HEK293 (cell line): ENCODE measurements around the gene SSTR4.

Experiments used
- CTCF ChIP-seq: fragments of 450-650 bp; formaldehyde crosslinking; IDR thresholded peaks from 2 replicates; pipeline ENCODE4 v1.5.1; 2016; ENCODE audit warnings: missing biosample characterization, missing genetic modification characterization
- PRDM10 ChIP-seq: fragments of 450-650 bp; formaldehyde crosslinking; IDR thresholded peaks from 2 replicates; pipeline ENCODE4 v1.5.1; 2016; ENCODE audit warnings: missing biosample characterization, missing genetic modification characterization
- RBAK ChIP-seq: fragments of 450-650 bp; formaldehyde crosslinking; IDR thresholded peaks from 2 replicates; pipeline ENCODE4 v1.5.1; 2016; ENCODE audit warnings: missing biosample characterization, missing genetic modification characterization
- REST ChIP-seq: fragments of 450-650 bp; formaldehyde crosslinking; IDR thresholded peaks from 2 replicates; pipeline ENCODE4 v1.5.1; 2016; ENCODE audit warnings: missing biosample characterization, missing genetic modification characterization
- ZNF23 ChIP-seq: fragments of 450-650 bp; formaldehyde crosslinking; IDR thresholded peaks from 2 replicates; pipeline ENCODE4 v1.5.1; 2016; ENCODE audit warnings: missing biosample characterization, missing genetic modification characterization, borderline replicate concordance
- ZNF239 ChIP-seq: fragments of 450-650 bp; formaldehyde crosslinking; IDR thresholded peaks from 2 replicates; pipeline ENCODE4 v1.5.1; 2016; ENCODE audit warnings: missing biosample characterization, missing genetic modification characterization
- ZNF660 ChIP-seq: fragments of 450-650 bp; IDR thresholded peaks from 2 replicates; pipeline ENCODE4 v1.5.1; 2018; ENCODE audit warnings: missing biosample characterization, mild to moderate bottlenecking, missing genetic modification characterization

- no peak for TF ChIP-seq RBAK (tag by site-specific recombination)
- TF ChIP-seq ZNF660 (tag by site-specific recombination) = no peak
- TF ChIP-seq PRDM10 (tag by site-specific recombination) = no peak
- TF ChIP-seq REST (tag by site-specific recombination) = no peak
- TF ChIP-seq ZNF239 (tag by site-specific recombination) = no peak
- no peak for TF ChIP-seq CTCF (tag by site-specific recombination)
- no peak for TF ChIP-seq ZNF23 (tag by site-specific recombination)
These were observed 52.6 kb downstream of the SSTR4 start for GRCh38 chr20:23087587-23088251.
